HepG2 (cell line): ENCODE data around the gene ARHGAP15.

Experiments
- HNF4G ChIP-seq, 2 experiments: sonication (generic) in 1 of 2; formaldehyde crosslinking in 1 of 2; IDR thresholded peaks; 2 replicates each; pipeline versions ENCODE4 v1.4.0 to v1.6.1; 2011 to 2020; ENCODE audit warnings: borderline replicate concordance in 2 of 2, low read depth in 2 of 2, mild to moderate bottlenecking in 2 of 2, low read length in 1 of 2, missing genetic modification reagents in 1 of 2, moderate library complexity in 1 of 2
- MAF1 ChIP-seq: sonication (generic); formaldehyde crosslinking; IDR thresholded peaks from 2 replicates; pipeline ENCODE4 v1.5.0; 2020; ENCODE audit warnings: missing genetic modification reagents, borderline replicate concordance
- MTF1 ChIP-seq: sonication (generic); formaldehyde crosslinking; IDR thresholded peaks from 2 replicates; pipeline ENCODE4 v1.5.0; 2020; ENCODE audit warnings: missing genetic modification reagents
- SMC3 ChIP-seq: IDR thresholded peaks from 2 replicates; pipeline ENCODE4 v1.6.1; 2011; ENCODE audit warnings: low read length, improper control_type of control experiment
- THRA ChIP-seq: sonication (generic); formaldehyde crosslinking; IDR thresholded peaks from 2 replicates; pipeline ENCODE4 v1.4.0; 2020; ENCODE audit warnings: missing genetic modification reagents, borderline replicate concordance
- ZMYM2 ChIP-seq: sonication (generic); formaldehyde crosslinking; IDR thresholded peaks from 2 replicates; pipeline ENCODE4 v1.8.0; 2022; ENCODE audit warnings: mild to moderate bottlenecking, missing genetic modification reagents
- TF ChIP-seq, protein P1 (sequence below): sonication (generic); formaldehyde crosslinking; IDR thresholded peaks from 2 replicates; pipeline ENCODE4 v1.5.0; 2020; ENCODE audit warnings: mild to moderate bottlenecking, missing genetic modification reagents, moderate library complexity
- TF ChIP-seq, protein P2 (sequence below): IDR thresholded peaks from 2 replicates; pipeline ENCODE4 v1.6.1; 2016; ENCODE audit warnings: low read depth, borderline replicate concordance

GRCh38 chr2:143313861-143314260 is 184.6 kb downstream of the ARHGAP15 start:
- TF ChIP-seq, protein P1, sequence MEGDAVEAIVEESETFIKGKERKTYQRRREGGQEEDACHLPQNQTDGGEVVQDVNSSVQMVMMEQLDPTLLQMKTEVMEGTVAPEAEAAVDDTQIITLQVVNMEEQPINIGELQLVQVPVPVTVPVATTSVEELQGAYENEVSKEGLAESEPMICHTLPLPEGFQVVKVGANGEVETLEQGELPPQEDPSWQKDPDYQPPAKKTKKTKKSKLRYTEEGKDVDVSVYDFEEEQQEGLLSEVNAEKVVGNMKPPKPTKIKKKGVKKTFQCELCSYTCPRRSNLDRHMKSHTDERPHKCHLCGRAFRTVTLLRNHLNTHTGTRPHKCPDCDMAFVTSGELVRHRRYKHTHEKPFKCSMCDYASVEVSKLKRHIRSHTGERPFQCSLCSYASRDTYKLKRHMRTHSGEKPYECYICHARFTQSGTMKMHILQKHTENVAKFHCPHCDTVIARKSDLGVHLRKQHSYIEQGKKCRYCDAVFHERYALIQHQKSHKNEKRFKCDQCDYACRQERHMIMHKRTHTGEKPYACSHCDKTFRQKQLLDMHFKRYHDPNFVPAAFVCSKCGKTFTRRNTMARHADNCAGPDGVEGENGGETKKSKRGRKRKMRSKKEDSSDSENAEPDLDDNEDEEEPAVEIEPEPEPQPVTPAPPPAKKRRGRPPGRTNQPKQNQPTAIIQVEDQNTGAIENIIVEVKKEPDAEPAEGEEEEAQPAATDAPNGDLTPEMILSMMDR (CRISPR knock-in tag): no peak
- TF ChIP-seq SMC3 (no peak), ZMYM2 (no peak), MTF1 (no peak), HNF4G (IDR thresholded peaks at IDR 0.05; ENCODE audit: borderline replicate concordance, low read depth, low read length) (no peak), HNF4G (CRISPR knock-in tag; IDR thresholded peaks at IDR 0.05; ENCODE audit: borderline replicate concordance, low read depth) (no peak), MAF1 (CRISPR knock-in tag) (no peak), THRA (no peak)
- TF ChIP-seq, protein P2, sequence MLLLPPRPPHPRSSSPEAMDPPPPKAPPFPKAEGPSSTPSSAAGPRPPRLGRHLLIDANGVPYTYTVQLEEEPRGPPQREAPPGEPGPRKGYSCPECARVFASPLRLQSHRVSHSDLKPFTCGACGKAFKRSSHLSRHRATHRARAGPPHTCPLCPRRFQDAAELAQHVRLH (CRISPR knock-in tag): no peak
